GM12801 (cell line): ENCODE measurements around the gene GPR3.

Experiments
- CTCF ChIP-seq: IDR thresholded peaks from one replicate; pipeline ENCODE4 v1.5.1; 2011; ENCODE audit warnings: control low read depth; ENCODE audit not compliant: insufficient read length; ENCODE audit errors: extremely low read depth

The GPR3 gene

GRCh38 chr1:27377760-27378495 is 14.5 kb upstream of the GPR3 start:
- TF ChIP-seq CTCF = no peak

DNA sequence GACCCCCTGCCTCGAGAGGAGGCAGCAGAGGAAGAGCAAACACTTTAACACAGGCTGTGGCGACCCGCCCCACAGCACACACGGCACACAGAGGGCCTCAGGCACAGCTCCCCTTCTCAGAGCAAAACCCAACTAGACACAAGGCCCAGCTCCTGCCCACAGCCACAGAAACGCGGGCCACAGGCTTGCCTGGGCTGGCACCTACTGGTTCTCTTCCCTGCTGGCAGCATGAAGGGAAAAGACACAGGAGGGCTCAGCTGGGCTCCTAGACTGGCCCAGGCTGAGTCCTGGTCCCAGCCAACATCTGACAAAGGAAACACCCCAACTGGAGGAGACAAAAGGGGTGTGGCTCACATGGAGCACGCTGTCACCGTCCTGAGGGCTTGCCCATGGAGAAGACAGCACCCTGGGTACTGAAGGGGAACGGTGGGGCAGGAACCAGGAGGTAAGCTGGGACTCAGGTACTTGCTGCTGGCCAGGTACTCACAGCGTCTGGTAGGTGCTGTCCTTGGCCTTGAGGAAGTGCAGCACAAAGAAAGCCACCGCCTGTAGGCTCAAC is 12.8 kb upstream of the GPR3 start:
- no peak for TF ChIP-seq CTCF

DNA sequence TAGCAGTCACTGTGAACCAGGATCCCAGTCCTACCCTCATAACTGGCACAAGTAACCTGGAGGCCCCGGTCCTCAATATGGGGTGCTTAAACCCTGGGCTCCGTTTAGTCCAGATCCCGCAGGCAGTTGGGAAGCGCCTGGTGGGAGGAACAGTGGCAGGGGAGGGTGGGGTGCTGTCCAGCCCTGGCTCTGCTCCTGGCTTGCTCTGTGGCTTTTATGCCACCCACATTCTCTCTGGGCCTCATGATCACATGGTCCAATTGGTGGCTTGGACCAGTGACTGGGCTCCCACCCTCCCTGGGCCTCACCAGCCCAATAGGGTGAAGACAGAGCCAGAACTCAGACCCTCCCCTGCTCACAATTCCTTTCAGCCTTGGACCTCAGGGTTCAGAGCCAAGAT is 12.2 kb upstream of the GPR3 start:
- TF ChIP-seq CTCF = no peak

DNA sequence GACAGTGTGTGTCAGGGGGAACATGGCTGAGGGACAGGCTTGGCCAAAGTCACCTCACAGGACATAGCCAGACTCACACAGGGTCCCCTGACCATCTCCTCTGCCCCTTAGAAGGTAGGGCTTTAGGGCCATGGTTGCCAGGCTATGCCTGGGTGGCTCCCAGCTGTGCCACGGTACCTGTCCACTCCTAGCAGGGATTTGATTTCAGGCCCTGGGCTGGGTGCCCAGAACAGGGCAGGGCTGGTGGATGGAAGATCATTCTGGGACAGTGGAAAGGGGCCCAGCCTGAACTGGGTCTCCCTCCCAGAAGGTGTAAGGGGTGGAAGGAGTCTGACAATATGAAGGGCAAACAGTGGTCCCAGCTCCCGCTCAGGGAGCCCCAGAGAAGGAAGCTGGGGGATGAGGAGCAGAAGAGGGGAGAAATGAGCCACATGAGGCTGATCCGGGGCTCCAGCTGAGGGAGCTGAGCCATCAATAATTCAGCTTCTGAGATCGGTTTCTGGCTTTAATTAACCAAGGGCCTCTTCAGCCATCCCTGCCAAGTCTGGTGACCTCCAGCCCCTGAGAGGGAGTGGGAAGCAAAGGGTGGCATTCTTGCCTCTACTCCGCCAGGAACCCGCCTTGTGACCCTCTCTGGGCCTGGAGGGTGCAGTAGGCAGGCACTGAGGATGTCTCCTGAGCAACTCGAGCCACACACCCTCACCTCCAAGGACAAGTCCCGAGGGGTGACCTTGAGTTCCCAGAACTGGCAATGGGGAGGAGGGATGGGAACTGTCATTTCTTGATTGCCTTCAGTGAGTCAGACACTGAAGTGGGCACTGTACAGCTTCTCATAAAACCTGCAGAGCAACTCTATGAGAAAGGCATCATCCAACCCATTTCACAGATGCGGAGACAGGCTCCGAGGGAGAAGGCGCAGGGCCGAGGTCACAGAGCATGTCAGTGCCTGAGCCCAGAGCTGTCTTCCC is 11.4 kb upstream of the GPR3 start:
- no peak for TF ChIP-seq CTCF

GRCh38 chr1:27381969-27382762 is 10.3 kb upstream of the GPR3 start:
- TF ChIP-seq CTCF = no peak

DNA sequence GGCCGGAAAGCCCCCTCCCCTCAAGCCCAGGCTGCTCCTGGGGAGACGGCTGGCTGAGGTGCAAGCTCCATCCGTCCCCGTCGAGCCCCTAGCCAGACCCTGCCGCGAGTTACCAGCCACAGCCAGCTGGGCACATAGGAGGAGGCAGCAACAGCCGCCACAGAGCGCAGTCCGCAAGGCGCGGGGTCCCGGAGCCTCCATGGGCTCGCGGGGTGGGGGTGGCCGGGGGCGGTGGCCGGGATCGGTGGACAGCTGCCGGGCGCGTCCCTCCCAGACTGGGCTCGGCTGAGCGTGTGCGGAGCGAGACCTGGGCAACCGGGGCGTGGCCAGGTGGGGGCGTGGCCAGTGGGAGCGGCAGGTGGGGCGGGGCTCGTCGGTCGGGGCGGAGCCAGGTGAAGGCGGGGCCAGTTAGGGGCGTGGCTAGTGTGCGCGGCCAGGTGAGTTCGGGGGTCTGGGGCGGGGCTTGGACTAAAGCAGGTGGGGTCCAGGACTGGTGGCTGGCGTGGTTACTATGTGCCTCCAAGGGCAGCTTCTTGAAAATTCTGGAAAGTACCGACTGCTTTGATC is 9.3 kb upstream of the GPR3 start, which contains the start of gene CD164L2:
TSS of gene CD164L2 (minus strand) at position 295 of the 567 bp plus-strand sequence. CDS start at position 201, 94 bp downstream.
- TF ChIP-seq CTCF = no peak
